PC-3 (cell line): Measurements from ENCODE around the gene MIOX. TPM values are rescaled to one million over a fixed set of nuclear protein-coding genes. Genes with fewer than 3 reads are reported as not detected.

Experiments
- ATAC-seq: fragments of 200-7000 bp; cut with Tn5 transposase; 2 replicates; pipeline ENCODE4 v1.9.1; 2020; ENCODE audit warnings: mild to moderate bottlenecking, moderate library complexity
- BruUV-seq: library from RNA; stranded (reverse); fragments of 400-500 nt; replicated peaks from 2 replicates; lab custom pipeline; 2021; lab: Mats Ljungman, UMichigan
- CTCF ChIA-PET: fragments of 300-600 bp; sonication (Branson Sonifier 250); formaldehyde crosslinking; loops from one replicate; lab custom pipeline; 2022; ENCODE audit warnings: antibody characterized with exemption; lab: Charles Lee
- POLR2A ChIA-PET: fragments of 300-600 bp; sonication (Branson Sonifier 250); formaldehyde crosslinking; loops from one replicate; lab custom pipeline; 2022; ENCODE audit warnings: antibody characterized with exemption; ENCODE audit not compliant: unreplicated experiment; lab: Charles Lee
- DNase-seq: peaks from one replicate; pipeline ENCODE4 v3.0.0-alpha.2; 2015
- H2AFZ ChIP-seq: fragments of 300-600 bp; sonication (generic); 2 replicates; pipeline ENCODE4 v1.6.0; 2016; ENCODE audit warnings: antibody characterized with exemption, low read length
- H3F3A ChIP-seq: fragments of 300-600 bp; sonication (generic); one replicate; pipeline ENCODE4 v1.6.0; 2017; ENCODE audit warnings: antibody characterized with exemption, low read length, control low read depth, mild to moderate bottlenecking; ENCODE audit not compliant: unreplicated experiment
- H3K27ac ChIP-seq: fragments of 300-600 bp; sonication (generic); 2 replicates; pipeline ENCODE4 v1.5.1; 2016; ENCODE audit warnings: mild to moderate bottlenecking, low read length
- H3K27me3 ChIP-seq: fragments of 300-600 bp; sonication (generic); 2 replicates; pipeline ENCODE4 v1.6.1; 2016; ENCODE audit warnings: low read length, mixed read lengths
- H3K36me3 ChIP-seq: fragments of 300-600 bp; sonication (generic); 2 replicates; pipeline ENCODE4 v1.6.1; 2016; ENCODE audit warnings: low read depth, mixed run types, low read length, mixed read lengths
- H3K4me1 ChIP-seq: fragments of 300-600 bp; sonication (generic); 2 replicates; pipeline ENCODE4 v1.5.1; 2016; ENCODE audit warnings: low read length; ENCODE audit not compliant: insufficient read depth
- H3K4me2 ChIP-seq: fragments of 300-600 bp; sonication (generic); 2 replicates; pipeline ENCODE4 v1.6.0; 2016; ENCODE audit warnings: low read length
- H3K4me3 ChIP-seq: fragments of 300-600 bp; sonication (generic); 2 replicates; pipeline ENCODE4 v1.5.1; 2016; ENCODE audit warnings: mild to moderate bottlenecking, low read length, mixed read lengths
- H3K79me2 ChIP-seq: fragments of 300-600 bp; sonication (generic); 2 replicates; pipeline ENCODE4 v1.6.1; 2017; ENCODE audit warnings: low read length, mixed read lengths
- H3K9ac ChIP-seq: fragments of 300-600 bp; sonication (generic); 2 replicates; pipeline ENCODE4 v1.6.0; 2016; ENCODE audit warnings: mild to moderate bottlenecking, low read length
- H3K9me2 ChIP-seq: fragments of 300-600 bp; sonication (generic); replicated peaks from 2 replicates; pipeline ENCODE4 v1.6.1; 2016; ENCODE audit warnings: mixed run types, low read length, mixed read lengths
- H3K9me3 ChIP-seq: fragments of 300-600 bp; sonication (generic); 2 replicates; pipeline ENCODE4 v1.6.1; 2016; ENCODE audit warnings: low read length, mixed read lengths
- H4K20me1 ChIP-seq: fragments of 300-600 bp; sonication (generic); 2 replicates; pipeline ENCODE4 v1.6.1; 2016; ENCODE audit warnings: low read length, mixed read lengths
- CTCF ChIP-seq: fragments of 300-600 bp; sonication (generic); conservative IDR thresholded peaks from 2 replicates; pipeline ENCODE4 v1.5.1; 2017; ENCODE audit warnings: antibody characterized with exemption, low read depth, mild to moderate bottlenecking, low read length
- EZH2 ChIP-seq: fragments of 300-600 bp; sonication (generic); IDR thresholded peaks from one replicate; pipeline ENCODE4 v1.6.1; 2017; ENCODE audit warnings: antibody characterized with exemption, mild to moderate bottlenecking, low read length; ENCODE audit not compliant: unreplicated experiment
- EZH2phosphoT487 ChIP-seq: fragments of 300-600 bp; sonication (generic); IDR thresholded peaks from 2 replicates; pipeline ENCODE4 v1.6.1; 2018; ENCODE audit warnings: mild to moderate bottlenecking, antibody characterized with exemption, low read length, borderline replicate concordance
- intact Hi-C: fragments of 100-400 bp; cut with micrococcal nuclease; formaldehyde crosslinking; loops from 2 replicates; pipeline ENCODE4 v1.9.0; 2023
- total RNA-seq: library from RNA; depleted of rRNA; stranded (reverse); fragments of >200 nt; gene quantifications from 2 replicates; pipeline ENCODE4 v1.2.3, GENCODE V29; 2014

Gene MIOX
- total RNA-seq, 1 experiment from 2014 or later, result not detected

- no peak overlapping the region for H3K4me2 ChIP-seq
- no peaks in the 10 kb centered on the region for H3K9me2 ChIP-seq
- H3K9me3 ChIP-seq, result no peaks in the 10 kb centered on the region
- no peaks in the 10 kb centered on the region for H3F3A ChIP-seq
- H3K27me3 ChIP-seq, result no peaks in the 10 kb centered on the region
- intact Hi-C loops, result no loop called here
- no TSS peak for BruUV-seq
- H3K9ac ChIP-seq, result no peak overlapping the region
- no peak overlapping the region for H3K27ac ChIP-seq
- no peak for DNase-seq
- no peak overlapping the region for H2AFZ ChIP-seq
- ChIA-PET POLR2A (no interaction called here), CTCF (interaction anchor here (0.9 kb wide), 1 partner anchor 33 kb away, joined by 5 read pairs; no protein-coding TSS in a partner anchor)
- H3K4me1 ChIP-seq, result peaks cover 8% of the 10 kb centered on the region
- no peak for TF ChIP-seq EZH2phosphoT487
- no peak for TF ChIP-seq EZH2
- TF ChIP-seq CTCF, result no peak
- H3K4me3 ChIP-seq, result no peak overlapping the region
- ATAC-seq, result no peak
- no peaks in the 10 kb centered on the region; the same call in 1 of the 2 replicates for H3K36me3 ChIP-seq
- H3K79me2 ChIP-seq, result peaks cover 18% of the 10 kb centered on the region
- H4K20me1 ChIP-seq, result peaks cover 15% of the 10 kb centered on the region
These were observed 21.4 kb upstream of the MIOX start for GRCh38 chr22:50465066-50465930.

DNA sequence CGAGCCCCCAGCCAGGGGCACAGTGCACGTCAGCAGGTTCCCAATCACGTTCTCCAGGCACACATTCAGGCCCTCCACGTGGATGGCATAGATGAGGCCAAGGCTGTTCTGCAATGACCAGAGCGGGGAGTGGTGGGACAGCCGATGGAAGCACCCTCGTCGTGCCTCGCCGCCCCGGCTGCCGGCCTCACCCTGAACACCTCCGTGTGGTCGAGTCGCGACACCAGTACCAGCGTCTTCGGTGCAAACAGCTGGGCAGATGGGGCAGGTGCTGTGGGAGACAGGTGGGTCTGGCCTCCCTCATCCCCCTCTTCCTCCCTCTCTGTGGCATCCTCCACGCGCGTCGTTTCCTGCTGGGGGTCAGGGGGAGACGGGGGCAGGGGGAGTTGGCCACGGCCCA lies 19.3 kb upstream of the MIOX start:
- POLR2A ChIA-PET, result no interaction called here
- intact Hi-C loops, result no loop called here

More for the DNA sequence above, 19.3 kb upstream of the MIOX start:
- peaks cover 30% of the 10 kb centered on the region for H4K20me1 ChIP-seq
- no peaks in the 10 kb centered on the region for H3K27me3 ChIP-seq
- DNase-seq (no peak), ATAC-seq (no peak)
- H3K27ac ChIP-seq, result no peak overlapping the region
- H2AFZ ChIP-seq, result no peak overlapping the region
- no TSS peak for BruUV-seq
- no peaks in the 10 kb centered on the region for H3F3A ChIP-seq
- TF ChIP-seq CTCF (no peak), EZH2phosphoT487 (no peak), EZH2 (no peak)
- H3K9me3 ChIP-seq, result no peaks in the 10 kb centered on the region
- H3K4me1 ChIP-seq, result peaks cover 18% of the 10 kb centered on the region
- no peak overlapping the region for H3K4me3 ChIP-seq
- no peaks in the 10 kb centered on the region; the same call in 1 of the 2 replicates for H3K36me3 ChIP-seq
- H3K79me2 ChIP-seq, result peaks cover 39% of the 10 kb centered on the region
- no peak overlapping the region for H3K9ac ChIP-seq
- H3K4me2 ChIP-seq, result no peak overlapping the region
- H3K9me2 ChIP-seq, result no peaks in the 10 kb centered on the region
- CTCF ChIA-PET, result no interaction called here
